ENCODE data around the gene KRT33A. TPM values are rescaled to one million over a fixed set of nuclear protein-coding genes. Genes with fewer than 3 reads are reported as not detected.

Gene KRT33A
- total RNA-seq, 1 experiment from 2014 or later = not detected

DNA sequence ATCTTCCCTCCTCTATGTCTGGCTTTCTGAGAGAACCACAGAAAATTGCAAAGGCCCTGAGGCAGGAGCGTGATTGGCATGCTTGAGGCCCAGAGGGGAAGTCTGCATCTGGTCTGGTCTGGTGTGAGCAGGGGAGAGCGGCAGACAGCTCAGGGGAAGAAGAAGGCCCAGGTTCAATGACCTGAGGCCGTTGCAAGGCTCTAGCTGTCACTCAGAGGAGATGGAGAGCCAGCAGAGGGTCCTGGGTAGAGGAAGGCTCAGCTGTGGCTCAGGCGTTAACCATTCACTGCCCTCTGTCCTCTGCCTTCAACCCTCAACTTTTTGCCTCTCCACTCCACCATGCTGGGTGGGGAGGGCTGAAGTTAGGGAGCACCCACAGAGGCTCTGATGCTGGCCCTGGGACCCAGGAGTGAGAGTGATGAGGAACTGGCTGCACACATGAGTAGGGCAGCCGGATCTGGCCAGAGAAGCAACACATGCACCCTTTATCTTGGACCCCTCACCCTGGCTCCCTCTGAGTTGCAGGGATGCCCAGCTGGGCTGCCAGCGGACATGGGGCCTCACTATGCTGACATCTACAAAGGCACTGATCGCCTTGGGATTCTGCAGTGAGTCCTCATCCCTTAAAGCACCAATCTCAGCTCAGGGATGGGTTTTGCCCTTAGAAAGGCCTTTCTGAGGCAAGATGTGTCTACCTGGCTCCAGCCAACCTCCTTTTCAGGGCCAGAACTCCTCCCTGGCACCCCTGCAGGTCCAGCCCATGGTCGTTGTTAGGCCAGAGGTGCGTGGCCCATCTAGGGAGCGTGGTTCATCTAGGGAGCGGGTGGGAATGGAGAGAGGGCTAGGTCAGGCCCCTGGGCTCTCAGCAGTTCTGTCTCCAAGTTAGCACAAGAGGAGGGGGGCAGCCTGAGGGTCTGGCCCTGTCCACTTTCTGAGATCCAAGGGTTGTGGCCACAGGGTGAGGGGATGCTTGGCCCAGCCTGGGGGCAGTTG is 27.4 kb downstream of the KRT33A start:
- ChIA-PET CTCF (interaction anchor here (1.0 kb wide), 1 partner anchor 7 kb away, joined by 6 read pairs; no protein-coding TSS in a partner anchor), POLR2A (ENCODE audit: low non-redundant PET) (no interaction called here)
- TF ChIP-seq, protein P1, sequence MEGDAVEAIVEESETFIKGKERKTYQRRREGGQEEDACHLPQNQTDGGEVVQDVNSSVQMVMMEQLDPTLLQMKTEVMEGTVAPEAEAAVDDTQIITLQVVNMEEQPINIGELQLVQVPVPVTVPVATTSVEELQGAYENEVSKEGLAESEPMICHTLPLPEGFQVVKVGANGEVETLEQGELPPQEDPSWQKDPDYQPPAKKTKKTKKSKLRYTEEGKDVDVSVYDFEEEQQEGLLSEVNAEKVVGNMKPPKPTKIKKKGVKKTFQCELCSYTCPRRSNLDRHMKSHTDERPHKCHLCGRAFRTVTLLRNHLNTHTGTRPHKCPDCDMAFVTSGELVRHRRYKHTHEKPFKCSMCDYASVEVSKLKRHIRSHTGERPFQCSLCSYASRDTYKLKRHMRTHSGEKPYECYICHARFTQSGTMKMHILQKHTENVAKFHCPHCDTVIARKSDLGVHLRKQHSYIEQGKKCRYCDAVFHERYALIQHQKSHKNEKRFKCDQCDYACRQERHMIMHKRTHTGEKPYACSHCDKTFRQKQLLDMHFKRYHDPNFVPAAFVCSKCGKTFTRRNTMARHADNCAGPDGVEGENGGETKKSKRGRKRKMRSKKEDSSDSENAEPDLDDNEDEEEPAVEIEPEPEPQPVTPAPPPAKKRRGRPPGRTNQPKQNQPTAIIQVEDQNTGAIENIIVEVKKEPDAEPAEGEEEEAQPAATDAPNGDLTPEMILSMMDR (conservative IDR thresholded peaks at IDR 0.05; ENCODE audit: low read depth, low read length) = no peak
- TF ChIP-seq EZH2 (IDR thresholded peaks at IDR 0.05; ENCODE audit: borderline replicate concordance, low read depth, low read length, poor library complexity, severe bottlenecking) = no peak
- H3K9me3 ChIP-seq (ENCODE audit: low read depth, low read length, poor library complexity, severe bottlenecking) = no peaks in the 10 kb centered on the region
- H3K27me3 ChIP-seq (replicated peaks; ENCODE audit: insufficient read depth, low read depth, low read length, poor library complexity) = no peaks in the 10 kb centered on the region
- no peaks in the 10 kb centered on the region for H3K4me1 ChIP-seq (ENCODE audit: insufficient read depth, low read length, poor library complexity, severe bottlenecking)
- H3K4me3 ChIP-seq (ENCODE audit: low read depth, low read length, poor library complexity, severe bottlenecking) = no peak overlapping the region
- BruUV-seq (replicated peaks) = no TSS peak
- H3K36me3 ChIP-seq (ENCODE audit: insufficient read depth, low read length, poor library complexity, severe bottlenecking) = no peaks in the 10 kb centered on the region
- H3K27ac ChIP-seq (ENCODE audit: low read depth, low read length, poor library complexity, severe bottlenecking) = no peak overlapping the region
- DNase-seq (ENCODE audit: low spot score) = no peak
- intact Hi-C loops (cut with micrococcal nuclease; ENCODE audit: unreplicated experiment) = no loop called here

DNA sequence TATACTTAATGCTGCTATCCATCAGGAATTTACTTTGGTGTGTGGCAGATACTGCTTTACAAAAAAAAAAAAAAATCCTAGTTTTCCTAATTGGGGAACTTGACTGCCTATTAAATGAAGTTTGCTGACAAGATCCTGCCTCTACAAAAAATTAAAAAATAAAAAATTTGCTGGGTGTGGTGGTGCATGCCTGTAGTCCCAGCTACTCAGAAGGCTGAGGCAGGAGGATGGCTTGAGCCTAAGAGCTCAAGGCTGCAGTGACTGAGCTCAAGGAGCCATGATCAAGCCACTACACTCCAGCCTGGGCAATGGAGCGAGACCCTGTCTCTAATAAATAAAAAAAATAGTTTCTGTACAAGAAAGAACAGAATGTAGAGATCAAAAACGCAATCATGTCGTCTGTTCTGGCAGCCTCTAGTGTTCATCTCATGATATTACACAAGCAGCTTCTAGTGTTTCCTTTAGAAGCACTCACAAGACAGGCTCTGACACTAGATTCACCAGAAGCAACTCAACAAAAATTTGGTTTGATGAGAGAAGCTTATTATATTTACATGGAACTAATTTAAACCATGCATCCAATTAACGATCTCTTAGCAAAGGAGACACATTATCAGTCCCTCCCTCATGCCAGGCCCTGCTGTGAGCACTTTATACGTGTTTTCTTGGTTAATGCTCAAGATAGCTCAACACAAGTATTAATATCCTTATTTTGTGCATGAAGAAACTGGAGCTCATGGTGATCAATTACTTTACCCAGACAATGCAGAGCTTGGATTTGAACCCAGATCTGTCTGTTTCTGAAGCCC is 28.3 kb downstream of the KRT33A start:
- POLR2A ChIA-PET (ENCODE audit: low non-redundant PET) = no interaction called here
- CTCF ChIA-PET = interaction anchor here (1.0 kb wide), 1 partner anchor 8 kb away, joined by 6 read pairs; no protein-coding TSS in a partner anchor
- no TSS peak for BruUV-seq (replicated peaks)

DNA sequence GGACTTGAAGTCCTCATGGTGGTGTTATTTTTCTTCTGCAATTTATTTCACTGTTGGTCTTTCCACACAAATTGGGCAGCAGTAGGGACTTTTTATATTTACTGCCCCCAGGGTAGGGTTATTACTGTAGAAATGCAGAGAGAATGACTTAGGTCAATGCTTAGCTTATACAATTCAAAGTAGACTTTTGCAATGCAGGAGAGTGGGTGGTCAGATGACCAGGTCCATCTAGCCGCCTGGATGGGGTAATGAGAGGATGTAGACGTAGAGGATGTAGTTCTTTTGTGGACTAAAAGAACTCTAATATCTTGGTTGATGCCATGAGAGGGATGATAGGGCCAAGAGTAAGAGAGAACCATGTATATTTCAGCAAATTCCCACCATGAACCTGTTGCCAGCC is 32.4 kb downstream of the KRT33A start:
- TF ChIP-seq, protein P1 (conservative IDR thresholded peaks at IDR 0.05; ENCODE audit: low read depth, low read length) = no peak
- no peak for TF ChIP-seq EZH2 (IDR thresholded peaks at IDR 0.05; ENCODE audit: borderline replicate concordance, low read depth, low read length, poor library complexity, severe bottlenecking)
- no TSS peak for BruUV-seq (replicated peaks)
- Histone ChIP-seq H3K4me1 (ENCODE audit: insufficient read depth, low read length, poor library complexity, severe bottlenecking) (no peaks in the 10 kb centered on the region), H3K27ac (ENCODE audit: low read depth, low read length, poor library complexity, severe bottlenecking) (no peak overlapping the region), H3K9me3 (ENCODE audit: low read depth, low read length, poor library complexity, severe bottlenecking) (no peaks in the 10 kb centered on the region), H3K27me3 (replicated peaks; ENCODE audit: insufficient read depth, low read depth, low read length, poor library complexity) (no peaks in the 10 kb centered on the region), H3K4me3 (ENCODE audit: low read depth, low read length, poor library complexity, severe bottlenecking) (no peak overlapping the region), H3K36me3 (ENCODE audit: insufficient read depth, low read length, poor library complexity, severe bottlenecking) (no peaks in the 10 kb centered on the region)
- POLR2A ChIA-PET (ENCODE audit: low non-redundant PET) = no interaction called here
- CTCF ChIA-PET = no interaction called here
- no peak for DNase-seq (ENCODE audit: low spot score)
- intact Hi-C loops (cut with micrococcal nuclease; ENCODE audit: unreplicated experiment) = no loop called here

More for the DNA sequence above, 28.3 kb downstream of the KRT33A start:
- intact Hi-C loops (cut with micrococcal nuclease; ENCODE audit: unreplicated experiment) = no loop called here
- no peaks in the 10 kb centered on the region for H3K4me1 ChIP-seq (ENCODE audit: insufficient read depth, low read length, poor library complexity, severe bottlenecking)
- TF ChIP-seq, protein P1 (conservative IDR thresholded peaks at IDR 0.05; ENCODE audit: low read depth, low read length) = peak; percentile 63
- no peak for TF ChIP-seq EZH2 (IDR thresholded peaks at IDR 0.05; ENCODE audit: borderline replicate concordance, low read depth, low read length, poor library complexity, severe bottlenecking)
- no peak overlapping the region for H3K4me3 ChIP-seq (ENCODE audit: low read depth, low read length, poor library complexity, severe bottlenecking)
- no peaks in the 10 kb centered on the region for H3K27me3 ChIP-seq (replicated peaks; ENCODE audit: insufficient read depth, low read depth, low read length, poor library complexity)
- H3K27ac ChIP-seq (ENCODE audit: low read depth, low read length, poor library complexity, severe bottlenecking) = no peak overlapping the region
- peak; percentile 56 for DNase-seq (ENCODE audit: low spot score)
- no peaks in the 10 kb centered on the region for H3K36me3 ChIP-seq (ENCODE audit: insufficient read depth, low read length, poor library complexity, severe bottlenecking)
- no peaks in the 10 kb centered on the region for H3K9me3 ChIP-seq (ENCODE audit: low read depth, low read length, poor library complexity, severe bottlenecking)
